PC-3 (cell line): ENCODE results near the gene CFAP46.

ENCODE experiments used
- EZH2 ChIP-seq: fragments of 300-600 bp; sonication (generic); IDR thresholded peaks from one replicate; pipeline ENCODE4 v1.6.1; 2017; ENCODE audit warnings: antibody characterized with exemption, mild to moderate bottlenecking, low read length; ENCODE audit not compliant: unreplicated experiment
- EZH2phosphoT487 ChIP-seq: fragments of 300-600 bp; sonication (generic); IDR thresholded peaks from 2 replicates; pipeline ENCODE4 v1.6.1; 2018; ENCODE audit warnings: mild to moderate bottlenecking, antibody characterized with exemption, low read length, borderline replicate concordance
- TF ChIP-seq, protein P1 (sequence below): fragments of 300-600 bp; sonication (generic); conservative IDR thresholded peaks from 2 replicates; pipeline ENCODE4 v1.5.1; 2017; ENCODE audit warnings: antibody characterized with exemption, low read depth, mild to moderate bottlenecking, low read length

DNA sequence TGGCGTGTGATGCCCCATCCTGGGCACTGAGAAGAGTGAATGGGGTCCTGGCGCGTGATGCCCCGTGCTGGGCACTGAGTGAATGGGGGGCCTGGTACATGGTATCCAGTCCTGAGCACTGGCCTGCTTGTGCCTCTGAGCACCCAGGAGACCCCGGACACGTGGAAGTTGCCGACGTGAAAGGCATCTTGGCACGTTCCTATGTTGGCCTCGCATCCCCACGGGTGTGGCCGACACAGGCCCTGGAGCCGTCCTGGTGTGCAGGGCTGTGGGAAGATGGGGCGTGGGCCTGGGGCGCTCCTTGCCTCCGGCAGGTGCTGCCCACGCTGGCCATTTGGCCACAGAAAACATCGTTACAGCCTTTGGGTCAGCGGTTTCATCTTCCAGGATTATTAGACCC lies 35.5 kb downstream of the CFAP46 start:
- TF ChIP-seq, protein P1, sequence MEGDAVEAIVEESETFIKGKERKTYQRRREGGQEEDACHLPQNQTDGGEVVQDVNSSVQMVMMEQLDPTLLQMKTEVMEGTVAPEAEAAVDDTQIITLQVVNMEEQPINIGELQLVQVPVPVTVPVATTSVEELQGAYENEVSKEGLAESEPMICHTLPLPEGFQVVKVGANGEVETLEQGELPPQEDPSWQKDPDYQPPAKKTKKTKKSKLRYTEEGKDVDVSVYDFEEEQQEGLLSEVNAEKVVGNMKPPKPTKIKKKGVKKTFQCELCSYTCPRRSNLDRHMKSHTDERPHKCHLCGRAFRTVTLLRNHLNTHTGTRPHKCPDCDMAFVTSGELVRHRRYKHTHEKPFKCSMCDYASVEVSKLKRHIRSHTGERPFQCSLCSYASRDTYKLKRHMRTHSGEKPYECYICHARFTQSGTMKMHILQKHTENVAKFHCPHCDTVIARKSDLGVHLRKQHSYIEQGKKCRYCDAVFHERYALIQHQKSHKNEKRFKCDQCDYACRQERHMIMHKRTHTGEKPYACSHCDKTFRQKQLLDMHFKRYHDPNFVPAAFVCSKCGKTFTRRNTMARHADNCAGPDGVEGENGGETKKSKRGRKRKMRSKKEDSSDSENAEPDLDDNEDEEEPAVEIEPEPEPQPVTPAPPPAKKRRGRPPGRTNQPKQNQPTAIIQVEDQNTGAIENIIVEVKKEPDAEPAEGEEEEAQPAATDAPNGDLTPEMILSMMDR: no peak
- TF ChIP-seq EZH2: no peak
- TF ChIP-seq EZH2phosphoT487: no peak
